Right lobe of liver (tissue), 6 donors: Measurements from ENCODE around the gene STKLD1. TPM values are rescaled to one million over a fixed set of nuclear protein-coding genes. Genes with fewer than 3 reads are reported as not detected.
"Not testable (repeated sequence)": the region's sequence is repeated elsewhere in the genome, so short reads cannot be mapped to it uniquely, and the experiment has no call there.

Source experiments
- ATAC-seq, 4 donors: fragments of 200-7000 bp; cut with Tn5 transposase; one replicate each; pipeline ENCODE4 v1.9.1; 2020; ENCODE audit warnings: mild to moderate bottlenecking in 4 of 4, moderate library complexity in 4 of 4
- DNase-seq, 3 donors: peaks; one replicate each; pipeline ENCODE4 v3.0.0-alpha.2; 2020
- H3K27ac ChIP-seq, 3 donors: fragments of 200-600 bp; one replicate each; pipeline ENCODE4 v1.8.0; 2022
- H3K27me3 ChIP-seq, 2 donors: fragments of 200-600 bp; one replicate each; pipeline ENCODE4 v1.8.0; 2022
- H3K36me3 ChIP-seq, 4 donors: fragments of 200-600 bp; sonication (generic) in 1 of 4; one replicate each; pipeline versions ENCODE4 v1.5.1 to v1.8.0; 2017 to 2022; ENCODE audit warnings: control low read depth in 1 of 4
- H3K4me1 ChIP-seq, 4 donors: fragments of 200-600 bp; sonication (generic) in 1 of 4; one replicate each; pipeline versions ENCODE4 v1.5.1 to v1.8.0; 2017 to 2022; ENCODE audit warnings: control low read depth in 1 of 4
- H3K4me3 ChIP-seq, 3 donors: fragments of 200-600 bp; one replicate each; pipeline ENCODE4 v1.8.0; 2022
- H3K9me3 ChIP-seq, 4 donors: fragments of 200-600 bp; sonication (generic) in 1 of 4; one replicate each; pipeline versions ENCODE4 v1.5.1 to v1.8.0; 2017 to 2022; ENCODE audit warnings: control low read depth in 1 of 4
- CTCF ChIP-seq, 4 donors: fragments of 200-600 bp in 3 of 4; fragments of 450-650 bp in 1 of 4; IDR thresholded peaks; one replicate each; pipeline versions ENCODE4 v1.5.1 to v1.8.0; 2016 to 2022; ENCODE audit warnings: antibody characterized with exemption in 4 of 4, mild to moderate bottlenecking in 2 of 4
- POLR2A ChIP-seq: fragments of 450-650 bp; IDR thresholded peaks from one replicate; pipeline ENCODE4 v1.6.1; 2017; ENCODE audit warnings: antibody characterized with exemption, mild to moderate bottlenecking
- WGBS: methylation state at CpG from one replicate; pipeline ENCODE4 v1.1.6; 2018; ENCODE audit warnings: low coverage, low lambda C conversion rate; ENCODE audit not compliant: insufficient coverage; ENCODE audit errors: missing lambda C conversion rate; 5-methylcytosine and 5-hydroxymethylcytosine counted together
- intact Hi-C, 2 donors: fragments of 100-400 bp; cut with DNase I; formaldehyde crosslinking; loops; one replicate each; pipeline versions ENCODE4 v1.11.2 to v1.14.1; 2022
- total RNA-seq, 6 experiments: library from RNA; depleted of rRNA in 2 of 6; stranded (reverse); fragments of >200 nt in 2 of 6; fragmentation: NEBNext Ultra II Directional in 3 of 6; extraction: Animal tissue kit (Norgen Biotek cat#: 25700) in 3 of 6; gene quantifications; one replicate each; pipeline versions ENCODE4 v1.1.0 to v1.2.4, GENCODE V29; 2016 to 2023
- donor health status: DM: no; HTN: yes; CAD: no.
- donor health status: DM: no; HTN: no; CAD: no.
- donor health status: DM: no; HTN: no; CAD: no.
- donor health status: DM: no; HTN: yes; CAD: no.
- donor health status: DM: no; HTN: yes; CAD: no.

STKLD1 gene
- total RNA-seq, 6 experiments from 2014 or later, result 0.43 to 2.6 (median 0.81) TPM; not detected in 1

DNA sequence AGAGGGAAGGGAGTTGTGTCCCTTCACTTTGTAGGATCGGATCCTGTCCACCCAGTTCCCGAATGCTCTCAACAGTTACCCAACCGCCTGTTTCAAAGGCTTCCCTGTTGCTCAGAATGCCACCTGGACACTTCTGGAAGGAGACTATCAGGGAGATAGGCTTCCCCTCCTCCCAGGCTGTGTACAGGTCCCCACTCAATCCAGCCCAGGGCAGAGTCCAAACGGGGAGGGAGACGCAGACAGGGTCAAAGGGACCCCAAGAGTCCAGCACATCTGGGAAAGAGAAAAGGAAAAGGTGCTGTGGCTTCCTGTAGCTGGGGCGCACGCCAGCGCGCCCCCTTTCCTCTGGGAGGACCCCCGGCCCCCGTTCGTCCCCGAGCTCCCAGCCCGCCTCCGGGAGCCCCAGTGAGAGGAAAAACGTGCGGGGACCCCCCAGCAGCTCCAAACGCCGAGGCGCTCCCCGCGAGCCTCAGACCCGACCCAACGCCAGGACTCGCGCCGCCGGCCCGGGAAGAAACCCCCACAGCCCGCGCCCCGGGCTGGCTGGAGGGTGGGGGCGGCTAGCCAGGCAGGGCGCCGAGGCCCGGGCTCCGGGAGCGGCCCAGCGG, 946 bp upstream of the STKLD1 start:
- ATAC-seq, result peak; percentile 41 to 59 (median 52)
- peak overlapping the region; percentile 96 to 99 (median 98) for H3K27ac ChIP-seq
- WGBS, result 0% methylated on average over 3 of the region's 39 CpGs
- intact Hi-C loops, result no loop called here
- peak; percentile 26 for TF ChIP-seq POLR2A
- no peak for TF ChIP-seq CTCF (IDR thresholded peaks at IDR 0.05)
- no peaks in the 10 kb centered on the region for H3K27me3 ChIP-seq
- H3K36me3 ChIP-seq, result peaks cover 0 to 8% (median 2%) of the 10 kb centered on the region in 4 donors
- peak overlapping the region; percentile 98 to 99 (median 99) for H3K4me3 ChIP-seq
- no peaks in the 10 kb centered on the region for H3K9me3 ChIP-seq
- DNase-seq, result peak in 2 of 3 donors; percentile 74 to 81
- H3K4me1 ChIP-seq, result peaks cover 0 to 47% (median 23%) of the 10 kb centered on the region in 4 donors

- H3K9me3 ChIP-seq, intact Hi-C loops, H3K27me3 ChIP-seq, DNase-seq, H3K27ac ChIP-seq, H3K4me3 ChIP-seq, ATAC-seq, H3K36me3 ChIP-seq: not testable (repeated sequence)
- peaks cover 0 to 28% (median 10%) of the 10 kb centered on the region in 4 donors for H3K4me1 ChIP-seq
- WGBS, result 74% methylated on average over 6 of the region's 14 CpGs
These were observed 1.1 kb downstream of the STKLD1 start for GRCh38 chr9:133377280-133377679.

- no peak overlapping the region for H3K27ac ChIP-seq
- no peak for DNase-seq
These were observed 1.6 kb downstream of the STKLD1 start for GRCh38 chr9:133377721-133378216.

GRCh38 chr9:133378408-133378962, 2.3 kb downstream of the STKLD1 start:
- H3K4me1 ChIP-seq, result peaks cover 0 to 16% (median 5%) of the 10 kb centered on the region in 4 donors
- no peak for DNase-seq
- H3K27me3 ChIP-seq, result no peaks in the 10 kb centered on the region
- H3K27ac ChIP-seq, result no peak overlapping the region
- no peak overlapping the region for H3K4me3 ChIP-seq
- intact Hi-C loops, result no loop called here
- TF ChIP-seq CTCF (IDR thresholded peaks at IDR 0.05), result no peak
- TF ChIP-seq POLR2A, result no peak
- no peaks in the 10 kb centered on the region for H3K9me3 ChIP-seq
- ATAC-seq, result no peak
- 57% methylated on average over 1 of the region's 1 CpG for WGBS
- peaks cover 0 to 3% (median 0%) of the 10 kb centered on the region in 4 donors for H3K36me3 ChIP-seq

More at GRCh38 chr9:133377721-133378216, 1.6 kb downstream of the STKLD1 start:
- no peak for ATAC-seq
- peaks cover 0 to 23% (median 7%) of the 10 kb centered on the region in 4 donors for H3K4me1 ChIP-seq
- H3K36me3 ChIP-seq, result peaks cover 0 to 5% (median 2%) of the 10 kb centered on the region in 4 donors
- H3K9me3 ChIP-seq, result no peaks in the 10 kb centered on the region
- 47% methylated on average over 3 of the region's 6 CpGs for WGBS
- TF ChIP-seq CTCF (IDR thresholded peaks at IDR 0.05) (no peak), POLR2A (no peak)
- no peaks in the 10 kb centered on the region for H3K27me3 ChIP-seq
- intact Hi-C loops, result no loop called here
- H3K4me3 ChIP-seq, result no peak overlapping the region
